ENCODE results near the gene PARVG.

DNA sequence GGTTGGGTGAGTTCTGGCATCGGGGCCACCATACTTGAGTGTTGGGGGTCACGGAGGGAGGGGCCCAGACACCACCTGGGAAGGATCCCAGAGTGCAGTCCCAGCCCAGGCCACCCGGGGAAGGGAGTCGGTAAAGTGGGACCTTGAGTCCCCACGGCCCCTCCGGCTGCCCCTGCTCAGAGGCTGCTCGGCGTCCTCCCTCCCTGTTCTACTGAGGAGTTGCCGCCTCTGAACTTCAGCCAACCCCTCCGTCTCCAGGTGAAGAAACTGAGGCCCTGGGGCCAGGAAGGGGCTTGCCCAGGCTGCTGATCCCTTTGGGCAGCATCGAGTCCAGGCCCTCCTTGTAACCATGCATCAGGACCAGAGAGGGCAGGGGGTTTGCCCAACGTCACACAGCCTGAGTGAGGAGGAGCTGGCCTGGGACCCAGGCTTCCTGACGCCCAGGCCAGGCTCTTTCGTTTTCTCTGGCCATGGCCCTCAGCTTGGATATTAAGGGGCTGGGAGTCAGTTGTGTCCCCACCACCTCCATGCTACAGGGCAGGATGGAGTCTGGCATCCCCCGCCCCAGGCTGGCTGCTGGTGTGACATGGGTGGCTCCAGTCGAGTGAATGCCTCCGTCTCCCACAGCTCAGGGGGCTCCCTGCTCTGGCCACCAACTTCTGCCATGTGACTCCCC is 1.3 kb downstream of the PARVG start:
- TF ChIP-seq, protein P1, sequence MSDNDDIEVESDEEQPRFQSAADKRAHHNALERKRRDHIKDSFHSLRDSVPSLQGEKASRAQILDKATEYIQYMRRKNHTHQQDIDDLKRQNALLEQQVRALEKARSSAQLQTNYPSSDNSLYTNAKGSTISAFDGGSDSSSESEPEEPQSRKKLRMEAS (IDR thresholded peaks at IDR 0.05; ENCODE audit: insufficient read depth, insufficient read length), result no peak
- TF ChIP-seq, protein P2, sequence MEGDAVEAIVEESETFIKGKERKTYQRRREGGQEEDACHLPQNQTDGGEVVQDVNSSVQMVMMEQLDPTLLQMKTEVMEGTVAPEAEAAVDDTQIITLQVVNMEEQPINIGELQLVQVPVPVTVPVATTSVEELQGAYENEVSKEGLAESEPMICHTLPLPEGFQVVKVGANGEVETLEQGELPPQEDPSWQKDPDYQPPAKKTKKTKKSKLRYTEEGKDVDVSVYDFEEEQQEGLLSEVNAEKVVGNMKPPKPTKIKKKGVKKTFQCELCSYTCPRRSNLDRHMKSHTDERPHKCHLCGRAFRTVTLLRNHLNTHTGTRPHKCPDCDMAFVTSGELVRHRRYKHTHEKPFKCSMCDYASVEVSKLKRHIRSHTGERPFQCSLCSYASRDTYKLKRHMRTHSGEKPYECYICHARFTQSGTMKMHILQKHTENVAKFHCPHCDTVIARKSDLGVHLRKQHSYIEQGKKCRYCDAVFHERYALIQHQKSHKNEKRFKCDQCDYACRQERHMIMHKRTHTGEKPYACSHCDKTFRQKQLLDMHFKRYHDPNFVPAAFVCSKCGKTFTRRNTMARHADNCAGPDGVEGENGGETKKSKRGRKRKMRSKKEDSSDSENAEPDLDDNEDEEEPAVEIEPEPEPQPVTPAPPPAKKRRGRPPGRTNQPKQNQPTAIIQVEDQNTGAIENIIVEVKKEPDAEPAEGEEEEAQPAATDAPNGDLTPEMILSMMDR (IDR thresholded peaks at IDR 0.05; ENCODE audit: extremely low read depth in 1 of 2, insufficient read depth in 1 of 2, low read depth in 1 of 2, low read length in 2 of 2), result no peak
- TF ChIP-seq POLR2A (IDR thresholded peaks at IDR 0.05; ENCODE audit: low read depth, low read length) (no peak), EZH2 (IDR thresholded peaks at IDR 0.05; ENCODE audit: borderline replicate concordance, low read depth, low read length, severe bottlenecking) (no peak), FOS (IDR thresholded peaks at IDR 0.05; ENCODE audit: borderline replicate concordance, insufficient read depth, low read length) (no peak), POLR2AphosphoS5 (IDR thresholded peaks at IDR 0.05; ENCODE audit: insufficient read depth, low read depth, low read length) (no peak), JUN (IDR thresholded peaks at IDR 0.05; ENCODE audit: borderline replicate concordance, insufficient read depth, insufficient read length, low read depth) (no peak), GATA2 (IDR thresholded peaks at IDR 0.05; ENCODE audit: insufficient read depth, insufficient read length, low read depth, low read length) (no peak), MYC (IDR thresholded peaks at IDR 0.05; ENCODE audit: low read depth, low read length) (no peak)

Data from endothelial cell of umbilical vein (primary cell).